HL-60/S4 (cell line): ENCODE measurements around the gene TAF5.

Experiments used
- in situ Hi-C: fragments of 300-500 bp; cut with MboI; formaldehyde crosslinking; loops from 2 replicates; pipeline ENCODE4 v1.14.3; 2022; ENCODE audit warnings: low sequenced_read_pairs

TAF5 gene

DNA sequence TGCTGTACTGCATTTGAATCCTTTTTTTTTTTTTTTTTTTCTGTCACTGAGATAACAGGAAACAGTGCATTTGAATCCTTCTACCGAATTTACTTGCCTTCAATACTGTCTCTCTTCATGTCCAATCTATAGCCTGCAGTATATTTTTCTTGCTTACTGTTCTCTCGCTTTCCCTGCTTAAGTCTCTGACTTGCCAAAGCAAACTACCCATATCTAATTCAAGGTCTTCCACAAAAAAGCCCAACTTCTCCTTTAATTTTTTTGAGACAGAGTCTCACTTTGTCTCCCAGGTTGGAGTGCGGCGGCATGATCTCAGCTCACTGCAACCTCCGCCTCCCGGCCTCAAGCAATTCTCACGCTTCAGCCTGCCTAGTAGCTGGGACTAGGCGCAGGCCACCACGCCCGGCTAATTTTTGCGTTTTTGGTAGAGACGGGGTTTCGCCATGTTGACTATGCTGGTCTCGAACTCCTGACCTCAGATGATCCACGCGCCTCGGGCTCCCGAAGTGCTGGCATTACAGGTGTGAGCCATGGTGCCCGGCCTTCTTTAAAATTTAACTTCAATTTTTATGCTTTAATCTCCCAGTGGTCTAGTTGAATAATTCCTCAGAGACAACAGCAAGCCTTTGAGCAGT is 29.5 kb downstream of the TAF5 start:
- in situ Hi-C loops, result no loop called here

GRCh38 chr10:103413564-103413963 is 45.8 kb downstream of the TAF5 start:
- in situ Hi-C loops, result no loop called here

DNA sequence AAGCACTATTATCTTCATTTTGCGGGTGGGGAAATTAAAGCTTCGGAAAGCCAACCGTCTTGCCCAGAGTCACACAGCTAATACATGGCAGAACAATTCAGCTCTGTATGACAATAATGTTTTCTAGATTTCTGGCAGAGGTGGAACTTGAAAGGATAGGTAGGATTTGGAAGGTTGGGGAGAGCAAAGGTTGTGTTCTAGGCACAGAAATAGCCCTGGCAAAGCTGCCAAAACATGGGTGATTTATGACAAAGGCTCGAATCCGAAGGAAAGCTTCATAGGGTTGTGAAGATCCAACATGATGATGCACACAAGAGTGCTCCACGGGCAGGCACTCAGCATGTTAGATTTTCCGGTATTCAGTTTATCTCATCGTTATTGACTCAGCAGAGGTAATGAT is 47.8 kb downstream of the TAF5 start:
- in situ Hi-C loops, result loop anchor here (5.0 kb wide), 1 partner anchor 67 kb away; no protein-coding TSS in a partner anchor

DNA sequence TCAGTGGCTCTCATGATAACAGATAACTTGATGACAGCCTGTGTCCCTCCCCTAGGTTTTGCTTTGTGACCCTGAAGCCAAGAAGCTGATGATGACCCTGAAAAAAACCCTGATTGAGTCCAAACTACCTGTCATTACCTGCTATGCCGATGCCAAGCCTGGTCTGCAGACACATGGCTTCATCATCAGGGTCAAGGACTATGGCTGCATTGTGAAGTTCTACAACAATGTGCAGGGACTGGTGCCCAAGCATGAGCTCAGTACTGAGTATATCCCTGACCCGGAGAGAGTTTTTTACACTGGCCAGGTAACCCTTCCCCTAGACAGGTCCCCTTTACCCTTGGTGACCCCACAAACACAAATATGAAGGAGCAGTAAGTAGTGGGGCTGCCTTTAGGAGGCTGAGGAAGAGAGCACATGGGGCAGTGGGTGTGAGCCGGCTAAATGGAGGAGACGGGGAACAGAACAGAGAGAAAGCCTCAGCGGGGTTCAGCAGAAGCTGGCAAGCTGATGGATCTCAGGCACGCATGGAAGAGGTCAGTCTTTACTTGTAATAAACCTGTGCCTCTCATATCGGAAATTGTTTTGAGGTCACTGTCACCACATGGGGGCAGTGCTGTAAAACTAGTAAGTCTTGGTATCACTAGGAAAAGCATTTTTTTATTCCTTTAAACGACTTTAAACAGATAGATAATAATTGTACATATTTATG is 48.8 kb downstream of the TAF5 start:
- in situ Hi-C loops, result loop anchor here (5.0 kb wide), 1 partner anchor 66 kb away; no protein-coding TSS in a partner anchor

DNA sequence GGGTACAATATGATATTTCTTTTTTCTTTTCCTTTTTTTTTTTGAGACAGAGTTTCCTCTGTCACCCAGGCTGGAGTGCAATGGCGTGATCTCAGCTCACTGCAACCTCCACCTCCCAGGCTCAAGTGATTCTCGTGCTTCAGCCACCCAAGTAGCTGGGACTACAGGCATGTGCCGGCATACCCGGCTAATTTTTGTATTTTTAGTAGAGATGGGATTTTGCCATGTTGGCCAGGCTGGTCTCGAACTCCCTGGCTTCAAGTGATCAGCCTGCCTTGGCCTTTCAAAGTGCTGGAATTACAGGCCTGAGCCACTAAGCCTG is 49.3 kb downstream of the TAF5 start:
- in situ Hi-C loops, result loop anchor here (5.0 kb wide), 1 partner anchor 65 kb away; no protein-coding TSS in a partner anchor

- in situ Hi-C loops, result loop anchor here (5.0 kb wide), 1 partner anchor 65 kb away; no protein-coding TSS in a partner anchor
These were observed 49.8 kb downstream of the TAF5 start for GRCh38 chr10:103417601-103418000.

GRCh38 chr10:103419101-103419500 is 51.3 kb downstream of the TAF5 start:
- in situ Hi-C loops, result loop anchor here (5.0 kb wide), 1 partner anchor 63 kb away; no protein-coding TSS in a partner anchor

GRCh38 chr10:103423748-103424147 is 56.0 kb downstream of the TAF5 start:
- in situ Hi-C loops, result no loop called here

DNA sequence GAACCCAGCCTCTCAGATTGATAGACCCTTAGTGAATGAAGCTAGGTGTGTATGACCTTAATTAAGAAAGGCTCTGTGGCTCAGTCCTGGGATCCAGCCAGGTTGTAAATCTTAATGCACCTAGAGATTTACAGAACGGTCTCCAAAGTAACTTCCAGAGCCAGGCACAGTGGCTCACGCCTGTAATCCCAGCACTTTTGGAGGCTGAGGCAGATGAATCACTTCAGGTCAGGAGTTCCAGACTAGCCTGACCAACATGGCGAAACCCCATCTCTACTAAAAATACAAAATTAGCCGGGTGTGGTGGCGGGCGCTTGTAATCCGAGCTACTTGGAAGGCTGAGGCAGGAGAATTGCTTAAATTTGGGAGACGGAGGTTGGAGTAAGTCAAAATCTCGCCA is 60.1 kb downstream of the TAF5 start:
- in situ Hi-C loops, result no loop called here

GRCh38 chr10:103428989-103429643 is 61.3 kb downstream of the TAF5 start:
- in situ Hi-C loops, result no loop called here

DNA sequence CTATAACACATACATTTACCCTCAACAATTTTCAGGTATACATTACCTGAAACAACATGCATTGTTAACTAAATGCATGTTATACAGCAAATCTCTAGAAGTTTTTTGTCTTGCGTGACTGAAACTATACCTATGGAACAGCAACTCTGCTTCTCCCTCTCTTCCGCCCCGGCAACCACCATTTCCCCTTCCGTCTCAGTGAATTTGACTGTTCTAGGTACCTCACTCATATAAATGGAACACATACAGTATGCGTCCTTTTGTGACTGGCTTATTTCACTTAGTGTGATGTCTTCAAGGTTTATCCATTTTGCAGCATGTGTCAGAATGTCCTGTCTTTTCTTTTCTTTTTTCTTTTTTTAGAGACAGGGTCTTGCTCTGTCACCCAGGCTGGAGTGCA is 61.9 kb downstream of the TAF5 start:
- in situ Hi-C loops, result no loop called here

DNA sequence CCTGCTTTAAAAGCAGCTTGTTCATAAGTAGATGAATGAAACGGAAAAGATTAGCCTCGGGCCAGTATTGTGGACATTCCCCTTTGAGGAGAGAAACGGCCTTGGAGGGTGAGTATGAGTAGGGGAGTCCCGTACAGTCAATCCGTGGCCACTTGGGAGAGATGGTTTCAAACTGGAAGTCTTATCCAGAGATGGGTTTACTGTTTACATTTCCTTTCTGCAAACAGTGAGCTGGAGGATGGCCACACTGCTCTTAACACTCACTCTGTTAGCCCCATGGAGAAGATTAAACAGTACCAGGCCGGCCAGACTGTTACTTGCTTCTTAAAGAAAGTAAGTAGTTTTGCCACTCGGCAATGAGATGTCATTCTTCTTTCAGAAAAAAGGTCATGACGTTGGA is 64.1 kb downstream of the TAF5 start:
- in situ Hi-C loops, result no loop called here

- in situ Hi-C loops, result no loop called here
These were observed 66.1 kb downstream of the TAF5 start for GRCh38 chr10:103433858-103434257.
